Measurements from ENCODE around the gene TTLL11.

GRCh38 chr9:121790841-121791240, 302.3 kb downstream of the TTLL11 start:
- TF ChIP-seq CTCF (IDR thresholded peaks at IDR 0.05) (no peak), RCOR1 (IDR thresholded peaks at IDR 0.05; ENCODE audit: low read length) (no peak)

All from SK-N-SH (cell line).